ENCODE measurements around the gene CHAF1A.

Gene CHAF1A

GRCh38 chr19:4366666-4367335 lies 35.6 kb upstream of the CHAF1A start:
- DNase-seq: no peak

DNA sequence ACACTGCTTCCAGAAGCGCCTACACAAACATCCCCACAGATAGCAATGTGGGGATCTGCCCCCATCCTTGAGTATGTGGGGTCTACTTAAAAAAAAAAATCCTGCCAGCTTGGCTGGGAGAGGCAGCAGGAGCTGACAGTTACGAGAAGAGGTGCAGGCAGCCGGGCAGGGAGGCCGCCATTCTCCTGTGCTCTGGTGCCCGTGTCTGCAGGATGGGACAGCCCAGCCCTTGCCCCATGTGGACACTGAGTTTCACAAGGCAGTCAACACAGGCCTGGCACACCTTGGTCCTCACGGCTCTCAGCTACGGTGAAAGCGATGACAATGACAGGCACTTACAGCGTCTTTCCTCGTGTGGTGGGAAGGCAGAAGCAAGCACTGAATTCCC lies 35.1 kb upstream of the CHAF1A start:
- DNase-seq: no peak

- DNase-seq: no peak
These were observed 34.7 kb upstream of the CHAF1A start for GRCh38 chr19:4367781-4368127.

DNA sequence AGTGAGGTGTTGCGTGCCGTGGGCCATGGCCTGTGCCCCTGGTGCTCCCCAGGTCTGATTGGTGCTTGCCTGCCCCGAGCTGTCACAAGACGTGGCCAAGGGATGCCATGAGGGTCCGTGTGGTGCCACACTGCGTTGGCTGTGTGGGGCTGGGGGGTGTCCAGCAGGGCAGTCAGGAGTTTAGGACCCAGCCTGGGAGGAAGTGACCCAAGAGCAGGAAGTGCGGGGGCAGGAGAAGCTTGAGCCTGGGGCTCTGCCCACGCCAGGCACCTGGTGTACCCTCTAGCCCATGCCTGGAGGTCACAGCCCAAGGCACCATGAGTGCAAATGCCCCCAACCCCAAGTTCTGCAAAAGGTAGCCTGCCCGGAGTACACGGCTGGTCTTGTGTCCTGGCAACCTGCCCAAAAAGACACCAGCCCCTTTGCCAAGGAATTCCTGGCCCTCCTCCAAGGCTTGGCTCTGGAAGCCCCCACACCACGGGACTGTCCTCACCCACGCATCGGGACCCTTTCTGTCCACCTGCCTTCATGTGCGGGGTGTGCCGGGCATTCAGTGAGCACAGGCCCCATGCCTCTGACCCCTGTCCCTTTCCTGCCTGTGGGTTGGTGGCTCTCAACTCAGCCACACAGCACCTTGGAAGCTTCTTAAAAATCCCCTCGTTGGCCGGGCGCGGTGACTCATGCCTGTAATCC lies 34.2 kb upstream of the CHAF1A start:
- DNase-seq: no peak

DNA sequence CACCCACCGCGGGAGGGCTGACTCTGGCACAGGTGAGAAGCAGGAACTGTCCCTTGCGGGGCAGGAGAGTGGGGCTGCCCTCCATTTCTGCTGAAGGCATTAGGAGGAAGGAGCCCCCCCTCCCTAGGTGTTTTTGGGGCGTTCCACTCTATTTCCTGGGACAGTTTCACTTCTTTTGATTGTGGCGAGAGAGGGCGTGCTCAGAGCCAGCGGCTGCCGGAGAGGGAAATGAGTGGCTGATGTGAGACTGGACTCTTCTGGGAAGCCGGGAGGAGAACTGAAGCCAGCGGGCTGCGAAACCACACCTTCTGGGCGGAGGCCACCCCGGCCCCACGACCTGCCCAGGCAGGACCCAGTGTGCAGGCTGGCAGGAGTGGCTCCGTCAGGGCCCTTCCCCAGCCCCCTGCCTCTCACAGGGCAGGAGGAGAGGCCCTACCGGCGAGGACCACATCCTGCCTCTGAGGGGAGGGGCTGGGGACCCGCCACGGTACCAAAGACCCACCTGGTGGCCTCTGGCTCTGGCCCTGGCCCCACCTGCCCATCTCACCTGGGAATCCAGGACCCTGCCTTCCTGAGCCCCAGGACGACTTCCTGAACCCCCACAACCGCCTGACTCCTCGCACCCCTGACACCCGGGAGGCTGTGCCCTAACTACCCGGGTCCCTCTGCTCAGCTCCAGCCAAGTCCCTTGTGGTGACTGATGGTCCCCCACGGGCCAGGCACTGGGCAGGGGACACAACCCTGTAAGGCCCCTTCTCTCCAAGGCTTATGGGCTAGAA lies 33.1 kb upstream of the CHAF1A start:
- DNase-seq: peak; percentile 70

- peak; percentile 82 for DNase-seq
These were observed 32.6 kb upstream of the CHAF1A start for GRCh38 chr19:4369888-4370260.

DNA sequence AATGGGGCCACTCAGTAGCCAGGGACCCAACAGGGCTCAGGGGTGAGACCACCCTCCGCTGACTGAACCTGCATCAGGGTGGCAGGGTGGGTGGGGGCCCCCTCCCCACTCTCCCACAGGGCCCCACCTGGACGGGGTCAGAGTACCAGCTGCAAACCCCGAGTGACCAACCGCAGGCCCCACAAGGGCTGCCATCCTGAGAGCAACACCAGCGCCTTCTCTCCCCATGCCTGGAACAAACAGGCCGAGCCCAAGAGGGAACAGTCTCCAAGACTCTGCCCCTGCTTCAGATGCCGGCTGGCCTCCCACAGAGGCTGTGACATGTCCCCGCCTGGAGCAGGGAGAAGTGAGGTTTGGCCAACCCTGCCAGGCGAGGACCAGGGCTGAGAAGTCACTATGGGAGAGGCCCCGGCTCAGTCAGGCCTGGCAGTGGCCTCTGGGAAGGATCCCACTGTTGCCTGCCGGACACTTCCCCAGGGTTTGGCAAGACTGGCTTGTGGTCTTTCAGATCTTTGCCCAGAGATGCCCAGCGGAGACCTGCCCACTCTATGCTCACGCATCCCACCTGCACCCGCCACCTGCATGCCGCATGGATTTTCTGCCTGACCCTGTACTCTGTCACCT lies 31.9 kb upstream of the CHAF1A start:
- DNase-seq: no peak

DNA sequence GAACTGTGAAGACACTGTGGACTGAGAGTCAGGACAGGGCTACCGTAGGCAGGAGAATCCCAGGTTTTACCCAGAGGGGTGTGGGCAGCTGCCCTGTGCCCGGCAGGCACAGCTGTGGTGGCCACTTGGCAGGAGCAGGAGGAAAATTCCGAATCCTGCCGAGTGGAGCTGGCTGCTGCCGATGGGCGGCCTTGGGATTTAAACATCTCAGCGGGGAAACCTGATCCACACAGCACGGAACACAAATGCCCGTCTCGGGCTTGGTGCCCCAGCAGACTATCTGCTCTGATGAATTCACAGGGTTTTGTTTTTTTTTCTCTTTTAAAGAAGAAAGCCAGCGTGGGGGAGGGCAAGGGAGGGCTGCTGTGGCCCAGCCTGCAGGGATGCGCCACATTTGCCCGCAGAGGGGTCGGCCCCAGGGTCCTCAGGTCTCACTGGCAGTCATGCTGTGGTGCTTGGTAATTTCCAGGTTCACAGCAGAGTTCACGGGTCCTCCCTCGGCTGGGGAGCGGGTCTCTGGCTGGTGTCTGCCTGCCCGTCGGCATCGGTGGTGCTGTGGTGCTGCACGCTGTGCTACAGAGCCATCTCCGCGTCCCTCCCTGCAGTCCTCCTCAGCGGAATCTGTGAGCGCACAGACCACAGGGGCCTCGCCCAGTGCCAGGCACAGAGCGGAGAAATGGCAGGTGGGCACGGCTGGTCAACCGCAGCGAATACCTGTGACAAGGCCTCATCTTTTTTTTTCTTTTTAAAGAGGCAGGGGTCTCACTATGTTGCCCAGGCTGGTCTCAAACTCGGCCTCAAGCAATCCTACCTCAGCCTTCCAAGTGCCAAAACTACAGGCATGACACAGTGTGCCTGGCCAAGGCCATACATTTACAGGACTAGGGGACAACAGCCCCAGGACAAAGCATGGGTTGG lies 30.9 kb upstream of the CHAF1A start:
- DNase-seq: no peak

DNA sequence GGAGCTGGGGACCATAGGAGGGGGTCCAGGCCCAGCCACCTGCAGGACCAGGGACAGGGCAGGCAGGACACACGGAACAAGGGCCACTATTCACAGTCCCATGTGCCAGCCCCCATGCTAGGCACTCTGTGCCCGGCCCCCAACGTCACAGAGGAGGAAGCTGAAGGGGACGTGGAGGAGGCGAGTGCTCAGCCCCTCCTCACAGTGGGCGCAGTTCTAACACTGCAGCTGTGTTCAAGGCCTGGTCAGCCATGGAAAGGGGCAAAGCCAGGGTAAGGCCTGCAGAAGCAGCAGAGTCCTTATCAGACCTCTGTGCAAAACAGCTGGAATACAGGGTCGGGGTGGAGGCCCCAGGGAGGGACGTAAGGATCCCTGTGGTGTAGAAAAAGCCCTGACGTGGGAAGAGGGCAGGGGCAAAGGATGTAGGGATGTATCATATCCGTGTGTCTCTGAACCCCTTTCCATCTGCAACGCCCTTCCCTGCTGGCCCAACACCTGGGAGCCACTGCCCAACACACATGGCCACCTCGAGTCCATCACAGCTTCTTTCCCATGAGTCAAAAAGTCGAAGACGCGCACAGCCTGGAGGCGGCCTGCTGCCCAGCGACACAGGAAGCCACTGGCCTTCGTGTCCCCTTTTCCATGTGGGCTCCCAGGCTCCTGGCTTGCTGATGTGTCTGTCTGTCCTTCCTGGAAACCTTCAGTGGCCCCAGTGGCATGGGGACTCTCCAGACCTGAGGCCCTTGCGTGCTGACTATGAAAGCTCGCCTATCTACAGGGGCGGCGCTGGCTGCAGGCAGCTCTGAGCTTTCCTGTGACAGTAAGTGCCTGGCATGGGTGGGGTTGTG lies 30.1 kb upstream of the CHAF1A start:
- no peak for DNase-seq

DNA sequence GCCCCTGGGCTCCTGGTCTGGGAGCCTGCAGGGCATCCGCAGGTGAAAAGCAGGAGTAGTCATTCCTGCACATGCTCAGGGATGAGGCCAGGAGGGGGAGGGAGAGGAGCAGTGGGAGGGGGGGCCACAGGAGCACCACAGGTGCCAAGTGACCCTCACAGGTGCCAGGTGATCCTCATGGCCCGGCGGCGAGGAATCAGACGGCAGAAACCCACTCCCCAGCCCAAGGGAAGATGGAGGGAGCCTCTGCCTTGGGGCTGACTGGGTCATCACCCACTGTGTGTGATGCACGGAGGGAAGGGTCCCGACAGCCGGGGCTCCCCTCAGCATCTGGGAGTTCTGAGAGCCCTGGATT lies 29.4 kb upstream of the CHAF1A start:
- no peak for DNase-seq

GRCh38 chr19:4373601-4374497 lies 28.6 kb upstream of the CHAF1A start:
- no peak for DNase-seq

DNA sequence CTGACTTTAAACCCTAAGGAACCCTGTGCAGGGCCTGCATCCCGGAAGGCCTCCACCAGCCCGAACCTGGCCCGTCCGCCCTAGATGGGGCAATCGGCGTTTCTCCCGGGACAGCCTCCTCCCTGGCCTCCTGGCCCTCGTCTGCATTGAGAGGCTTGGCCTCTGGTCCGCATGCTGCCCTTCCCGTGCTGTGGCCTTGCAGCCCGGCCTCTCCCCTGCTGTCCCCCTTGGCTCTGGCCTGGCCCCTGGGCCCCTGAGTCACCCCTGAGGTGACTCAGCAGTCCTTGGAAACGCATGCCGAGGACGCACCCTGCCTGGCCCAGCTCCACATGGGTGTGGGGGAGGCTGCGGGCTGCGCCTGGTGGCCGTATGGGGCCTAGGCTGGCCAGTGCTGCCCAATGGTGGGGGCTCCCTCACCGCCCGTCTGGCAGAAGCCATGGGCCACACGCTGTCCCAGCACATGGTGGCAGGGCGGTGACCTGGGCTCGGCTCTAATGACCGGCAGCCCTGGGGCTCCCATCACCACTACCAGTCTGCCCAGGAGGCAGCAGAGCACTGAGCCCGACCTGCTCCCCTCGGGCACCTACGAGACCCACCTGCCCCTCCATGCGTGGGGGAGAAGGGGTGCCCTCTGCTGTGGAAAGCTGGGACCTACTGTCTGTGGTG lies 27.8 kb upstream of the CHAF1A start:
- no peak for DNase-seq

- no peak for DNase-seq
These were observed 27.0 kb upstream of the CHAF1A start for GRCh38 chr19:4375164-4376027.

DNA sequence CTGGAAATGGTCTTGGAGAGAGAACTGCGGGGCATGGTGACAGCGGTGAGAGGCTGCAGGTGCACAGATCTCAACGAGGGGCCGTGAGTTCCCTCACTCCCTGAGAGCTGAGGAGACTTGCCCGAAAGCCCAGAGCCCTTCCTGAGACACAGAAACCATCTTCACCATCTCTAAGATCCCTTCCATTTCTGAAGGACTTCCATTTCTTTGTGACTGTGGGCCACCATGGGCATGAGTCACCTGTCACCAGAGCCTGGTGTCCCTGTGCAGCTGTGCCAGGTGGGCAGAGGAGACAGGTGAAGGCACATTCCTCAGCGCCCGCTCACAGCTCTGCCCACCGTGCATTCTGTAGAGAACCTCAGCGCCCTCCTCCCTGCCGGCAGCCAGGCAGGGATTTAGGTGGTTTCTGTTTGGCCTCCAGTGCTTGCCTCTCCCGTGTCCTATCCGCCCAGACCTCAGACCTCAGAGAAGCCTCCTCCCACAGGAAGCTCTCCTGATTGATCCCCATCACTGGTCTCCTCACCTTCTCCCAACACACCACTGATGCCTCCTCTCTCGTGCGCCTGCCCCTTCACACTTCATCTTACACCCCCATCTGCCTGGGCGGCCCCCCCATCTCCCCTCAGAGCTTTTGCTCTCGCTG lies 26.3 kb upstream of the CHAF1A start:
- no peak for DNase-seq

- no peak for DNase-seq
These were observed 25.8 kb upstream of the CHAF1A start for GRCh38 chr19:4376671-4376990.

- DNase-seq: no peak
These were observed 25.3 kb upstream of the CHAF1A start for GRCh38 chr19:4376991-4377781.

DNA sequence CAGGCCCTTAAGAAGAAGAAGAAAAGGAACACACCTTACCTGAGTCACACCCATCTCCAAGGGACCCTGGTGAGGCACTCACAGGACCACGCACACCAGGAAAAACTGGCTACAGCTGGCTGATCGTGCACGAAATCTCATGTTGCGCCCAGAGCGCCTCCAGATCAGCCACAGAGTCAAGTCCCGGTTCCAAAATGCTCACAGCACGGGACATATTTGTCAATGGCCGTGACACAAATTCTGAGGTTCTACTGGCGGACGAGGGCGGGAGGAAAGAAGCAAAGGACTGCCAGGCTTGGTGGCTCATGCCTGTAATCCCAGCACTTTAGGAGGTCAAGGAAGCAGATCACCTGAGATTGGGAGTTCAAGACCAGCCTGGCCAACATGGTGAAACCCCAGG lies 23.6 kb upstream of the CHAF1A start:
- DNase-seq: no peak

Measured in stimulated activated CD4-positive, alpha-beta T cell treated with anti-CD3 and anti-CD28 coated beads, Interleukin-4, amount 100 ng/mL, for 24 hours (primary cell).